ENCODE measurements around the gene TCEAL4.

DNA sequence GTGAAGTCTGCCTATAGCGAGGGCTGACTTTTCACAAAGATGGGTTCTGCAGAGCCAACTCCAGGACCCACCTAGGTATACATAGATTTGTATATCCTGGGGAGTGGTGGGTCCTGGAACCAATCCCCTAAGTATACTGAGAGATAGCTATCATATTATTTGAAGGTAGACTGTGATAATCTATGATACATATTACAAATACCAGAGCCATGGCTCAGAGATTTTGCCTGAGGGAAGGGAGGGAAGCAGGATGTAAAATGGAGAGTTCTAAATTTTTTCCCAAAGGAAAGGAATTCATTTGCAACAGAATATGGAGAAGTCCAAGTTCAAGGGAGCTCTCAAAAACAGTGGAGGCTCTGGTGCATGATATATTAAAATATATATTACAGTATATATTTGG lies 29.7 kb downstream of the TCEAL4 start:
- TF ChIP-seq, protein P1, sequence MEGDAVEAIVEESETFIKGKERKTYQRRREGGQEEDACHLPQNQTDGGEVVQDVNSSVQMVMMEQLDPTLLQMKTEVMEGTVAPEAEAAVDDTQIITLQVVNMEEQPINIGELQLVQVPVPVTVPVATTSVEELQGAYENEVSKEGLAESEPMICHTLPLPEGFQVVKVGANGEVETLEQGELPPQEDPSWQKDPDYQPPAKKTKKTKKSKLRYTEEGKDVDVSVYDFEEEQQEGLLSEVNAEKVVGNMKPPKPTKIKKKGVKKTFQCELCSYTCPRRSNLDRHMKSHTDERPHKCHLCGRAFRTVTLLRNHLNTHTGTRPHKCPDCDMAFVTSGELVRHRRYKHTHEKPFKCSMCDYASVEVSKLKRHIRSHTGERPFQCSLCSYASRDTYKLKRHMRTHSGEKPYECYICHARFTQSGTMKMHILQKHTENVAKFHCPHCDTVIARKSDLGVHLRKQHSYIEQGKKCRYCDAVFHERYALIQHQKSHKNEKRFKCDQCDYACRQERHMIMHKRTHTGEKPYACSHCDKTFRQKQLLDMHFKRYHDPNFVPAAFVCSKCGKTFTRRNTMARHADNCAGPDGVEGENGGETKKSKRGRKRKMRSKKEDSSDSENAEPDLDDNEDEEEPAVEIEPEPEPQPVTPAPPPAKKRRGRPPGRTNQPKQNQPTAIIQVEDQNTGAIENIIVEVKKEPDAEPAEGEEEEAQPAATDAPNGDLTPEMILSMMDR (IDR thresholded peaks at IDR 0.05; ENCODE audit: low read length), result no peak
- TF ChIP-seq EZH2phosphoT487 (IDR thresholded peaks at IDR 0.05; ENCODE audit: low read length) (no peak), EZH2 (optimal IDR thresholded peaks at IDR 0.05; ENCODE audit: low read depth, low read length) (no peak)
